Activated CD4-positive, alpha-beta T cell treated with anti-CD3 and anti-CD28 coated beads, Interleukin-2, amount 10 ng/mL, durations not matched to agents 7 days and 5 days (primary cell): Measurements from ENCODE around the gene SIRT7. TPM values are rescaled to one million over a fixed set of nuclear protein-coding genes. Genes with fewer than 3 reads are reported as not detected.
"Not testable (repeated sequence)": the region's sequence is repeated elsewhere in the genome, so short reads cannot be mapped to it uniquely, and the experiment has no call there.

Experiments used
- CTCF ChIA-PET: fragments of 350-600 bp; sonication (Branson Sonifier 250); formaldehyde crosslinking; loops from one replicate; lab custom pipeline; 2021; ENCODE audit warnings: antibody characterized with exemption; lab: Charles Lee
- POLR2A ChIA-PET: fragments of 350-600 bp; sonication (Branson Sonifier 250); formaldehyde crosslinking; loops from one replicate; lab custom pipeline; 2021; ENCODE audit warnings: antibody characterized with exemption; lab: Charles Lee
- DNase-seq: peaks from one replicate; pipeline ENCODE4 v3.0.0-alpha.2; 2020
- H3K27ac Mint-ChIP-seq: one replicate; pipeline ENCODE4 v1.8.0; 2021; ENCODE audit warnings: mild to moderate bottlenecking, moderate library complexity, mixed read lengths
- H3K27me3 Mint-ChIP-seq: one replicate; pipeline ENCODE4 v1.8.0; 2021; ENCODE audit warnings: mixed read lengths
- H3K36me3 Mint-ChIP-seq: one replicate; pipeline ENCODE4 v1.8.0; 2021; ENCODE audit warnings: low read depth, mixed read lengths
- H3K4me1 Mint-ChIP-seq: one replicate; pipeline ENCODE4 v1.8.0; 2021; ENCODE audit warnings: mixed read lengths
- H3K4me3 Mint-ChIP-seq: one replicate; pipeline ENCODE4 v1.8.0; 2021; ENCODE audit warnings: mild to moderate bottlenecking, moderate library complexity, mixed read lengths
- H3K9me3 Mint-ChIP-seq: one replicate; pipeline ENCODE4 v1.8.0; 2021; ENCODE audit warnings: mixed read lengths
- total RNA-seq, 2 experiments: library from RNA; stranded (reverse); gene quantifications; one replicate each; pipeline ENCODE4 v1.2.3, GENCODE V29; 2021

The SIRT7 gene
- total RNA-seq, 2 experiments from 2014 or later, result 55.6 to 71.2 TPM

DNA sequence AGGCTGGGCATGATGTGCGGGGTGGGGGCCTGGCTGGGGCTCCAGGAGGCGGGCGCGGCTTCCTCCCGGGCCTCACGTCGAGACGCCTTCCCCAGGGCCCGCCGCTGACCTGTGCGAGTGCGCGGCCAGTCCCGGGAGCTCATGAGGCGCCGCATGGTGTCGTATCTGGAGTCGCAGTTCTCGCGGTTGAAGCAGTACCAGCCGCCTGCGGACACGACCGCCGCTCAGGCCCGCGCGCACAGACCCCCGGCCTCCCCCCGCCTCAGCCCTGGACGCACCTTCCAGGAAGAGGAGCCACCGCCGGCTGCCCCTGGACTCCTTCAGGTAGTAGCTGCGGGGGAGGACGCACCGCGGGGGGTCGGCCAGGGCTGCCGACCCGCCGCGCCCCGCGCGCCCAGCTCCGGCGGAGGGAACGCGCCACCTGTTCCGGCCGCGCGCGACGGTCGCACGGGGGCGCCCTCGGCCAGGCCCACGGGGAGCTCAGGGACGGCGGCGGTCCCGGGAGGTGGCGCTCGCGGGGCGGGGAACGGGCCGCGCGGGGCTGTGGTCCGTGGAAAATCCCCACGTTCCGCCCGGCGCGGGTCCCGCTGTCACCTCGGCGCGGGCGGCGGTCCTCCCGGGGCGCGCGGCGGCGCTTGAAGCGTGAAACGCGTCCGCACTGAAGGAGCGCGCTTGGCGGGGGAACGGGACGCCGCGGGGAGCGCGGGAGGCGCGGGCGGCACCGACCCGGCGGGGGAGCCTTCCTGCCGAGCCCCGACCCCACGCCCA, 41.6 kb upstream of the SIRT7 start:
- ChIA-PET CTCF (interaction anchor here (0.5 to 2.5 kb wide), 54 partner anchors 9 to 666 kb away, joined by 3 to 66 read pairs (median 4); partner anchors contain the start of genes CENPX, DCXR, GPS1 and LRRC45), POLR2A (interaction anchor here (0.6 kb wide), 1 partner anchor 63 kb away, joined by 3 read pairs; the partner anchor contains the start of genes CENPX and LRRC45)
- Mint-ChIP-seq H3K4me3 (no peak overlapping the region), H3K27me3 (peaks cover 36% of the 10 kb centered on the region), H3K36me3 (no peaks in the 10 kb centered on the region), H3K4me1 (peaks cover 4% of the 10 kb centered on the region), H3K27ac (no peak overlapping the region), H3K9me3 (no peaks in the 10 kb centered on the region)
- DNase-seq, result peak; percentile 78

GRCh38 chr17:81958633-81959342, 40.8 kb upstream of the SIRT7 start:
- Mint-ChIP-seq H3K27me3 (peaks cover 29% of the 10 kb centered on the region), H3K36me3 (no peaks in the 10 kb centered on the region), H3K4me1 (peaks cover 4% of the 10 kb centered on the region), H3K9me3 (no peaks in the 10 kb centered on the region), H3K27ac (no peak overlapping the region), H3K4me3 (peak overlapping the region; percentile 41)
- no peak for DNase-seq
- ChIA-PET POLR2A (interaction anchor here (0.6 kb wide), 1 partner anchor 64 kb away, joined by 3 read pairs; the partner anchor contains the start of genes CENPX and LRRC45), CTCF (interaction anchor here (0.5 to 2.5 kb wide), 48 partner anchors 9 to 666 kb away, joined by 3 to 66 read pairs (median 4); partner anchors contain the start of genes CENPX, DCXR, GPS1 and LRRC45)

DNA sequence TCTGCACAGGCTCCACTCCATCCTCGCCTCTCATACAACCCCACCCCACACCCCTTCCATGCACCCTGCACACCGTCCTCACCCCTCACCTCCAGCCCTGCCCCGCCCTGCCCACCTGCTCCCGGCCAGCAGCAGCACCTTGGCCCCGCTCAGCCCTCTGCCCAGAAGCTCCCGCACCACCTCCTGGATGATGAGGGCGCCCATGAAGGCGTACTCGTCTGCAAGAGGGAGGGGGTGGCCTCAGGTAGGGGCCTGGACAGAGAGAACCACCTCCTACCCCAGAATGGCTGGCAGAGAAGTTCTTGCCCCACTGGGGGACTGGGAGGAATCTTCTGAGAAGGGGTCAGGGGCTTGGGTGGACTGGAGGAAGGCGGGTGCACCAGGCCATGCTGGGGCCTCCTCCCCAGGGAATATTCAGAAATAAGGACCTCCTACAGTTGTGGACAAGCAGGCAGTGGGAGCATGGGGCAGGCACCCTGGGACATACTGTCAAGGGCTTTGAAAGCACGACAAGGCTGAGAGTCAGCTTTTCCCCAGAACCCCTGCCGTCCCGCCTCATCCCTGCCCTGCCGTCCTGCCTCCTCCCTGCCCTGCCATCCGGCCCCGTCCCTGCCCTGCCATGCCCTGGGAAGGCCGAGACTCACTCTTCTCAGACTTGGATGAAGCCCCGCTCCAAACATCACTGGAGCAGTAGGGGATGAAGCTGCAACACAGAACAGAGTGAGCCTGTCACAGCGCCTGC, 39.9 kb upstream of the SIRT7 start:
- peaks cover 4% of the 10 kb centered on the region for H3K4me1 Mint-ChIP-seq
- POLR2A ChIA-PET, result no interaction called here
- DNase-seq, result no peak
- H3K36me3 Mint-ChIP-seq, result no peaks in the 10 kb centered on the region
- no peak overlapping the region for H3K27ac Mint-ChIP-seq
- CTCF ChIA-PET, result no interaction called here
- H3K27me3 Mint-ChIP-seq, result peaks cover 20% of the 10 kb centered on the region
- peak overlapping the region; percentile 27 for H3K4me3 Mint-ChIP-seq
- H3K9me3 Mint-ChIP-seq, result no peaks in the 10 kb centered on the region

- H3K27ac Mint-ChIP-seq, result no peak overlapping the region
- peaks cover 6% of the 10 kb centered on the region for H3K4me1 Mint-ChIP-seq
- no peaks in the 10 kb centered on the region for H3K36me3 Mint-ChIP-seq
- ChIA-PET POLR2A (no interaction called here), CTCF (no interaction called here)
- DNase-seq, result no peak
- H3K4me3 Mint-ChIP-seq, result no peak overlapping the region
- H3K27me3 Mint-ChIP-seq, result peaks cover 14% of the 10 kb centered on the region
- H3K9me3 Mint-ChIP-seq, result no peaks in the 10 kb centered on the region
These were observed 38.9 kb upstream of the SIRT7 start for GRCh38 chr17:81956607-81957589.

GRCh38 chr17:81955756-81956544, 38.0 kb upstream of the SIRT7 start:
- Mint-ChIP-seq H3K27ac (no peak overlapping the region), H3K4me1 (peaks cover 8% of the 10 kb centered on the region), H3K9me3 (no peaks in the 10 kb centered on the region), H3K36me3 (no peaks in the 10 kb centered on the region), H3K4me3 (no peak overlapping the region), H3K27me3 (peaks cover 14% of the 10 kb centered on the region)
- ChIA-PET POLR2A (no interaction called here), CTCF (interaction anchor here (0.7 to 1.5 kb wide), 2 partner anchors 64 to 66 kb away, joined by 3 to 6 read pairs; partner anchors contain the start of genes CENPX and LRRC45)
- DNase-seq, result no peak

GRCh38 chr17:81955058-81955681, 37.2 kb upstream of the SIRT7 start:
- ChIA-PET POLR2A (no interaction called here), CTCF (interaction anchor here (0.6 to 1.5 kb wide), 6 partner anchors 8 to 392 kb away, joined by 3 to 6 read pairs (median 3); partner anchors contain the start of genes CENPX, DCXR and LRRC45)
- no peak overlapping the region for H3K4me3 Mint-ChIP-seq
- no peaks in the 10 kb centered on the region for H3K36me3 Mint-ChIP-seq
- H3K9me3 Mint-ChIP-seq, result no peaks in the 10 kb centered on the region
- peaks cover 8% of the 10 kb centered on the region for H3K4me1 Mint-ChIP-seq
- H3K27ac Mint-ChIP-seq, result no peak overlapping the region
- no peak for DNase-seq
- H3K27me3 Mint-ChIP-seq, result peaks cover 14% of the 10 kb centered on the region

- ChIA-PET POLR2A (no interaction called here), CTCF (interaction anchor here (0.6 to 1.5 kb wide), 5 partner anchors 8 to 392 kb away, joined by 3 to 6 read pairs (median 3); partner anchors contain the start of genes CENPX, DCXR and LRRC45)
- H3K27ac Mint-ChIP-seq, result no peak overlapping the region
- DNase-seq, result no peak
- peaks cover 8% of the 10 kb centered on the region for H3K4me1 Mint-ChIP-seq
- H3K9me3 Mint-ChIP-seq, result no peaks in the 10 kb centered on the region
- H3K27me3 Mint-ChIP-seq, result peaks cover 14% of the 10 kb centered on the region
- H3K4me3 Mint-ChIP-seq, result no peak overlapping the region
- no peaks in the 10 kb centered on the region for H3K36me3 Mint-ChIP-seq
These were observed 36.4 kb upstream of the SIRT7 start for GRCh38 chr17:81954131-81955057.

DNA sequence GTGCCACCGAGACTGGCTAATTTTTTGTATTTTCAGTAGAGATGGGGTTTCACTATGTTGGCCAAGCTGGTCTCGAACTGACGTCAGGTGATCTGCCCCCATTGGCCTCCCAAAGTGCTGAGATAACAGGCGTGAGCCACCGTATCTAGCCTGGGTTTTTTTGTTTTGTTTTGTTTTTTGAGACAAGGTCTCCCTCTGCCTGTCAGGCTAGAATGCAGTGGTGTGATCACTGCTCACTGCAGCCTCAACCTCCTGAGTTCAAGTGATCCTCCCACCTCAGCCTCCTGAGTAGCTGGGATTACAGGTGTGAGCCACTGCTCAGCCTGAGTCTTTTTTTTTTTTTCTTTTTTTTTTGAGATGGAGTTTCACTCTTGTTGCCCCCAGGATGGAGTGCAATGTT, 35.5 kb upstream of the SIRT7 start:
- H3K4me3 Mint-ChIP-seq, H3K4me1 Mint-ChIP-seq, H3K9me3 Mint-ChIP-seq, DNase-seq, H3K27me3 Mint-ChIP-seq, POLR2A ChIA-PET, H3K36me3 Mint-ChIP-seq, H3K27ac Mint-ChIP-seq: not testable (repeated sequence)
- CTCF ChIA-PET, result interaction anchor here (0.7 to 1.4 kb wide), 3 partner anchors 9 to 37 kb away, joined by 3 read pairs; no protein-coding TSS in a partner anchor

DNA sequence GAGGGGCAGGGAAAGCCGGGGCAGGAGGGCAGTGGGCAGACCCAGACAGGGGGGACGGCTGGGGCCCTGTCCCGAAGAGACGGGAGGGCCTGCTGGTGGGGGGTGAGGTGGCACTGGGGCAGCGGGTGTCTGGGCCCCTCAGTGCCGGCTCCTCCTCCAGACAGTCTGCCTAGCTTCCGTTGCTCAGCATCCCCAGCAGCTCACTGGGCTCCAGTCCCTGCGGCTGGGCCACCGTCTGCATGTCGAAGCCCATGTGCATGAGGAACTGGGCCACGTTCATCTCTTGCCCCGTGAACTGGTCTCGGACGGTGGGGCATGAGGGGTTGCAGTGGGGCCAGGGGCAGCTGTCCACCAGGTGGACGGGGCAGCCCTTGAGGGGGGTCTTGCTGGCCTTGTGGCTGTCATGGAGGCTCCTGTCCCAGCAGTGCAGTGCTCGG, 34.8 kb upstream of the SIRT7 start:
- H3K27me3 Mint-ChIP-seq, result peaks cover 2% of the 10 kb centered on the region
- H3K4me3 Mint-ChIP-seq, result no peak overlapping the region
- DNase-seq, result no peak
- peaks cover 3% of the 10 kb centered on the region for H3K4me1 Mint-ChIP-seq
- ChIA-PET POLR2A (no interaction called here), CTCF (no interaction called here)
- H3K36me3 Mint-ChIP-seq, result no peaks in the 10 kb centered on the region
- no peaks in the 10 kb centered on the region for H3K9me3 Mint-ChIP-seq
- no peak overlapping the region for H3K27ac Mint-ChIP-seq
